HCT116 (cell line): ENCODE measurements around the gene HSPB8. TPM values are rescaled to one million over a fixed set of nuclear protein-coding genes. Genes with fewer than 3 reads are reported as not detected.

ENCODE experiments used
- ATAC-seq: fragments of 200-7000 bp; cut with Tn5 transposase; 2 replicates; pipeline ENCODE4 v1.9.1; 2020; ENCODE audit warnings: mild to moderate bottlenecking, moderate library complexity
- BruUV-seq: library from RNA; stranded (reverse); fragments of 400-500 nt; replicated peaks from 2 replicates; lab custom pipeline; 2021; lab: Mats Ljungman, UMichigan
- CTCF ChIA-PET: fragments of 300-600 bp; sonication (Branson Sonifier 250); formaldehyde crosslinking; loops from one replicate; lab custom pipeline; 2021; ENCODE audit warnings: antibody characterized with exemption; lab: Charles Lee
- POLR2A ChIA-PET: fragments of 300-600, 350-600 bp; sonication (Branson Sonifier 250); formaldehyde crosslinking; loops from one replicate; lab custom pipeline; 2021; ENCODE audit warnings: antibody characterized with exemption; lab: Charles Lee
- RAD21 ChIA-PET, 2 experiments: fragments of 300-600 bp; sonication (Branson Sonifier 250); formaldehyde crosslinking; loops; one replicate each; lab custom pipeline; 2023; ENCODE audit warnings: low total read pairs in 2 of 2; ENCODE audit not compliant: uncharacterized antibody in 2 of 2, unreplicated experiment in 2 of 2, low non-redundant PET in 1 of 2; lab: Charles Lee
- DNase-seq: peaks from one replicate; pipeline ENCODE4 v3.0.0-alpha.2; 2010; ENCODE audit warnings: low read depth, low spot score
- H2AFZ ChIP-seq: fragments of 200-600 bp; shearing (Covaris generic), sonication (generic); 2 replicates; pipeline ENCODE4 v1.6.1; 2017; ENCODE audit warnings: low read depth, mixed run types, mixed read lengths, antibody characterized with exemption, low read length; ENCODE audit not compliant: poor library complexity, severe bottlenecking
- H3K27ac ChIP-seq: 2 replicates; pipeline ENCODE4 v1.5.1; 2012; ENCODE audit warnings: low read depth, low read length
- H3K27me3 ChIP-seq: fragments of 200-600 bp; sonication (generic); 2 replicates; pipeline ENCODE4 v1.6.1; 2016; ENCODE audit warnings: mixed run types, low read length, mixed read lengths; ENCODE audit not compliant: insufficient read depth
- H3K36me3 ChIP-seq, 2 experiments: fragments of 200-500 bp in 1 of 2; fragments of 200-600 bp in 1 of 2; sonication (Bioruptor generic) in 1 of 2; sonication (generic) in 1 of 2; 2 replicates each; pipeline versions ENCODE4 v1.5.1 to v1.6.1; 2014 to 2016; ENCODE audit warnings: low read length in 2 of 2, inconsistent platforms in 1 of 2, mixed read lengths in 1 of 2, mixed run types in 1 of 2; ENCODE audit not compliant: insufficient read depth in 2 of 2, control insufficient read depth in 1 of 2
- H3K4me1 ChIP-seq, 2 experiments: fragments of 200-600 bp in 1 of 2; sonication (generic) in 1 of 2; 2 replicates each; pipeline versions ENCODE4 v1.5.1 to v1.6.1; 2012 to 2017; ENCODE audit warnings: low read length in 2 of 2, inconsistent platforms in 1 of 2, mild to moderate bottlenecking in 1 of 2, mixed read lengths in 1 of 2, mixed run types in 1 of 2, moderate library complexity in 1 of 2; ENCODE audit not compliant: insufficient read depth in 2 of 2, control insufficient read depth in 1 of 2
- H3K4me2 ChIP-seq: fragments of 200-600 bp; sonication (generic); 2 replicates; pipeline ENCODE4 v1.6.1; 2017; ENCODE audit warnings: mixed run types, low read length, mixed read lengths
- H3K4me3 ChIP-seq, 2 experiments: fragments of 200-600 bp in 1 of 2; sonication (generic) in 1 of 2; replicated peaks in 1 of 2; 2 replicates each; pipeline ENCODE4 v1.5.1; 2011 to 2016; ENCODE audit warnings: low read length in 2 of 2, control low read depth in 1 of 2, low read depth in 1 of 2, mild to moderate bottlenecking in 1 of 2, mixed read lengths in 1 of 2, mixed run types in 1 of 2
- H3K79me2 ChIP-seq: fragments of 200-600 bp; sonication (generic); 2 replicates; pipeline ENCODE4 v1.6.1; 2017; ENCODE audit warnings: mild to moderate bottlenecking, mixed run types, low read length, moderate library complexity, mixed read lengths; ENCODE audit not compliant: insufficient read depth
- H3K9ac ChIP-seq: fragments of 200-600 bp; sonication (generic); 2 replicates; pipeline ENCODE4 v1.6.1; 2016; ENCODE audit warnings: low read length, mixed read lengths
- H3K9me2 ChIP-seq: fragments of 200-600 bp; sonication (generic), shearing (Covaris generic); 2 replicates; pipeline ENCODE4 v1.6.1; 2017; ENCODE audit warnings: mixed run types, mild to moderate bottlenecking, moderate library complexity; ENCODE audit not compliant: insufficient read depth
- H3K9me3 ChIP-seq, 2 experiments: fragments of 200-500 bp in 1 of 2; fragments of 200-600 bp in 1 of 2; sonication (Bioruptor generic) in 1 of 2; sonication (generic) in 1 of 2; 2 replicates each; pipeline ENCODE4 v1.6.1; 2014 to 2017; ENCODE audit warnings: low read length in 2 of 2, mixed read lengths in 2 of 2, inconsistent platforms in 1 of 2, low read depth in 1 of 2, mild to moderate bottlenecking in 1 of 2, mixed run types in 1 of 2, moderate library complexity in 1 of 2; ENCODE audit not compliant: control insufficient read depth in 1 of 2, insufficient read depth in 1 of 2
- H4K20me1 ChIP-seq: fragments of 200-600 bp; sonication (generic), shearing (Covaris generic); 2 replicates; pipeline ENCODE4 v1.6.1; 2017; ENCODE audit warnings: mixed run types, mild to moderate bottlenecking, moderate library complexity; ENCODE audit not compliant: insufficient read depth
- ATF3 ChIP-seq: IDR thresholded peaks from 2 replicates; pipeline ENCODE4 v1.6.1; 2012
- CTCF ChIP-seq, 3 experiments: fragments of 200-600 bp in 1 of 3; sonication (generic) in 1 of 3; IDR thresholded peaks in 2 of 3; conservative IDR thresholded peaks in 1 of 3; 2 replicates each; pipeline ENCODE4 v1.5.1; 2012 to 2017; ENCODE audit warnings: low read depth in 2 of 3, low read length in 2 of 3, antibody characterized with exemption in 1 of 3, borderline replicate concordance in 1 of 3, control low read depth in 1 of 3, mild to moderate bottlenecking in 1 of 3, mixed read lengths in 1 of 3, mixed run types in 1 of 3, moderate library complexity in 1 of 3; ENCODE audit not compliant: insufficient read depth in 1 of 3
- ELF1 ChIP-seq: IDR thresholded peaks from 2 replicates; pipeline ENCODE4 v1.6.1; 2012; ENCODE audit warnings: low read depth, borderline replicate concordance
- JUND ChIP-seq: IDR thresholded peaks from 2 replicates; pipeline ENCODE4 v1.6.1; 2012
- MAX ChIP-seq: IDR thresholded peaks from 2 replicates; pipeline ENCODE4 v1.6.1; 2012
- POLR2A ChIP-seq: IDR thresholded peaks from 2 replicates; pipeline ENCODE4 v1.7.0; 2011; ENCODE audit warnings: borderline replicate concordance; ENCODE audit not compliant: insufficient read depth, insufficient read length; ENCODE audit errors: extremely low read depth
- REST ChIP-seq: IDR thresholded peaks from 2 replicates; pipeline ENCODE4 v1.6.1; 2012; ENCODE audit warnings: low read depth
- SIN3A ChIP-seq: IDR thresholded peaks from 2 replicates; pipeline ENCODE4 v1.6.1; 2012; ENCODE audit warnings: low read depth
- SRF ChIP-seq: IDR thresholded peaks from 2 replicates; pipeline ENCODE4 v1.6.1; 2012; ENCODE audit warnings: low read depth
- YY1 ChIP-seq: IDR thresholded peaks from 2 replicates; pipeline ENCODE4 v1.6.1; 2011; ENCODE audit warnings: low read length, low read depth, moderate library complexity, mild to moderate bottlenecking; ENCODE audit not compliant: insufficient replicate concordance; ENCODE audit errors: extremely low read depth
- ZFX ChIP-seq: fragments of 450-650 bp; IDR thresholded peaks from 2 replicates; pipeline ENCODE4 v1.6.1; 2017
- intact Hi-C: fragments of 100-400 bp; cut with micrococcal nuclease; formaldehyde crosslinking; loops from 2 replicates; pipeline ENCODE4 v1.10.0; 2022
- total RNA-seq: library from RNA; stranded (reverse); gene quantifications from one replicate; pipeline ENCODE4 v1.2.1, GENCODE V29; 2021; ENCODE audit not compliant: unreplicated experiment

The HSPB8 gene
- total RNA-seq, 1 experiment from 2014 or later, result 3.5 TPM

GRCh38 chr12:119171691-119172425, 6.9 kb upstream of the HSPB8 start (continued):
- TF ChIP-seq CTCF (IDR thresholded peaks at IDR 0.05 in 2 of 3, conservative IDR thresholded peaks at IDR 0.05 in 1 of 3; ENCODE audit: borderline replicate concordance in 1 of 3, insufficient read depth in 1 of 3, low read depth in 2 of 3, low read length in 2 of 3), result no peak

- ChIA-PET RAD21 (no interaction called here), CTCF (no interaction called here), POLR2A (no interaction called here)
- H3K4me3 ChIP-seq, result no peak overlapping the region
- no peak for TF ChIP-seq SIN3A
- no peak for TF ChIP-seq ELF1
- TF ChIP-seq ATF3, result no peak
- no peak for TF ChIP-seq SRF
- TF ChIP-seq POLR2A, result no peak
- no peak for TF ChIP-seq REST
- TF ChIP-seq MAX, result no peak
- no peak for TF ChIP-seq JUND
- no peak for TF ChIP-seq YY1
- TF ChIP-seq ZFX, result no peak
- H3K4me1 ChIP-seq, result peaks cover 34 to 44% of the 10 kb centered on the region in 2 experiments
- no peaks in the 10 kb centered on the region for H4K20me1 ChIP-seq
- ATAC-seq (no peak), DNase-seq (no peak)
- intact Hi-C loops, result no loop called here
- H3K9ac ChIP-seq, result no peak overlapping the region
- H3K27me3 ChIP-seq, result no peaks in the 10 kb centered on the region
- no peak overlapping the region for H3K4me2 ChIP-seq
- H3K79me2 ChIP-seq, result no peaks in the 10 kb centered on the region
- H2AFZ ChIP-seq, result no peak overlapping the region
- no peaks in the 10 kb centered on the region for H3K9me2 ChIP-seq
- no peak overlapping the region for H3K27ac ChIP-seq
- H3K9me3 ChIP-seq, result no peaks in the 10 kb centered on the region
- H3K36me3 ChIP-seq, result no peaks in the 10 kb centered on the region
- BruUV-seq, result no TSS peak
Measured at GRCh38 chr12:119175081-119175480, 3.6 kb upstream of the HSPB8 start.
